K562 (cell line): Measurements from ENCODE around the gene TAF1A. TPM values are rescaled to one million over a fixed set of nuclear protein-coding genes. Genes with fewer than 3 reads are reported as not detected.

Source experiments
- KLF13 ChIP-seq: fragments of 450-650 bp; IDR thresholded peaks from 2 replicates; pipeline ENCODE4 v1.6.1; 2016; ENCODE audit warnings: missing genetic modification characterization, low read depth, mild to moderate bottlenecking, missing compliant biosample characterization, moderate library complexity, borderline replicate concordance
- POLR2G ChIP-seq: fragments of 200-400 bp; formaldehyde crosslinking; IDR thresholded peaks from 2 replicates; pipeline ENCODE4 v1.6.1; 2017; ENCODE audit warnings: low read depth, mild to moderate bottlenecking, antibody characterized with exemption, low read length, moderate library complexity
- POU5F1 ChIP-seq: fragments of 150-350 bp; IDR thresholded peaks from 2 replicates; pipeline ENCODE4 v1.6.1; 2014; ENCODE audit warnings: borderline replicate concordance, low read length, low read depth, mild to moderate bottlenecking; ENCODE audit not compliant: partially characterized antibody
- SIRT6 ChIP-seq: IDR thresholded peaks from one replicate; pipeline ENCODE4 v1.6.1; 2012; ENCODE audit warnings: low read depth, mild to moderate bottlenecking, control low read depth, inconsistent platforms, low read length, moderate library complexity
- SMARCA5 ChIP-seq: fragments of 450-650 bp; IDR thresholded peaks from 2 replicates; pipeline ENCODE4 v1.6.1; 2016
- TCF7L2 ChIP-seq: fragments of 150-350 bp; IDR thresholded peaks from 2 replicates; pipeline ENCODE4 v1.6.1; 2016; ENCODE audit warnings: low read depth, mild to moderate bottlenecking, low read length, moderate library complexity
- TGIF2 ChIP-seq: sonication (generic); formaldehyde crosslinking; IDR thresholded peaks from 2 replicates; pipeline ENCODE4 v1.8.1; 2022; ENCODE audit warnings: mild to moderate bottlenecking, missing genetic modification reagents, moderate library complexity
- XRCC5 ChIP-seq: fragments of 200-400 bp; formaldehyde crosslinking; IDR thresholded peaks from 2 replicates; pipeline ENCODE4 v1.6.1; 2017; ENCODE audit warnings: low read depth, mild to moderate bottlenecking, low read length
- ZNF23 ChIP-seq: fragments of 250-450 bp; sonication (Bioruptor Pico); IDR thresholded peaks from 2 replicates; pipeline ENCODE4 v1.4.0; 2020; ENCODE audit warnings: mild to moderate bottlenecking
- ZNF551 ChIP-seq: fragments of 250-450 bp; sonication (Bioruptor Pico); IDR thresholded peaks from 2 replicates; pipeline ENCODE4 v1.5.0; 2021; ENCODE audit warnings: mild to moderate bottlenecking, moderate library complexity
- polyA plus RNA-seq, 8 experiments: library from polyadenylated mRNA; depleted of rRNA in 4 of 8; stranded (reverse) in 5 of 8; unstranded in 3 of 8; fragments of >200 nt; fragmentation: Nextera tagmentation in 2 of 8; fragmentation: Illumina TruSeq in 1 of 8; extraction: Ambion mirVana in 2 of 8; extraction: Trizol in 1 of 8; gene quantifications; 2 replicates each; pipeline versions ENCODE4 v1.2.1 to v1.2.3, GENCODE V29; 2011 to 2014; ENCODE audit warnings: inconsistent platforms in 1 of 8, missing spikeins in 1 of 8
- total RNA-seq, 7 experiments: library from RNA; depleted of rRNA in 6 of 7; stranded (reverse); fragments of >200 nt in 6 of 7; fragmentation: Illumina TruSeq in 2 of 7; extraction: Trizol in 2 of 7; gene quantifications; 2 replicates each; pipeline versions ENCODE4 v1.2.1 to v1.2.3, GENCODE V29; 2011 to 2021; ENCODE audit warnings: low replicate concordance in 1 of 7
- TF ChIP-seq, protein P1 (sequence below): fragments of 450-650 bp; IDR thresholded peaks from 2 replicates; pipeline ENCODE4 v1.6.1; 2016; ENCODE audit warnings: low read depth
- TF ChIP-seq, protein P2 (sequence below): fragments of 250-450 bp; sonication (Bioruptor Pico); IDR thresholded peaks from 2 replicates; pipeline ENCODE4 v1.8.0; 2021; ENCODE audit warnings: moderate library complexity, mild to moderate bottlenecking, inconsistent platforms
- TF ChIP-seq, protein P3 (sequence below): fragments of 450-650 bp; formaldehyde crosslinking; IDR thresholded peaks from 2 replicates; pipeline ENCODE4 v1.4.0; 2020; ENCODE audit warnings: mild to moderate bottlenecking, moderate library complexity
- TF ChIP-seq, protein P4 (sequence below): fragments of 450-650 bp; IDR thresholded peaks from 2 replicates; pipeline ENCODE4 v1.6.1; 2016

The TAF1A gene
- total and polyA plus RNA-seq, 9 of the 15 experiments (the other 6 are each of a cell fraction or from before 2014, with no cell fraction given) = 17.8 to 36.8 (median 25.3) TPM

DNA sequence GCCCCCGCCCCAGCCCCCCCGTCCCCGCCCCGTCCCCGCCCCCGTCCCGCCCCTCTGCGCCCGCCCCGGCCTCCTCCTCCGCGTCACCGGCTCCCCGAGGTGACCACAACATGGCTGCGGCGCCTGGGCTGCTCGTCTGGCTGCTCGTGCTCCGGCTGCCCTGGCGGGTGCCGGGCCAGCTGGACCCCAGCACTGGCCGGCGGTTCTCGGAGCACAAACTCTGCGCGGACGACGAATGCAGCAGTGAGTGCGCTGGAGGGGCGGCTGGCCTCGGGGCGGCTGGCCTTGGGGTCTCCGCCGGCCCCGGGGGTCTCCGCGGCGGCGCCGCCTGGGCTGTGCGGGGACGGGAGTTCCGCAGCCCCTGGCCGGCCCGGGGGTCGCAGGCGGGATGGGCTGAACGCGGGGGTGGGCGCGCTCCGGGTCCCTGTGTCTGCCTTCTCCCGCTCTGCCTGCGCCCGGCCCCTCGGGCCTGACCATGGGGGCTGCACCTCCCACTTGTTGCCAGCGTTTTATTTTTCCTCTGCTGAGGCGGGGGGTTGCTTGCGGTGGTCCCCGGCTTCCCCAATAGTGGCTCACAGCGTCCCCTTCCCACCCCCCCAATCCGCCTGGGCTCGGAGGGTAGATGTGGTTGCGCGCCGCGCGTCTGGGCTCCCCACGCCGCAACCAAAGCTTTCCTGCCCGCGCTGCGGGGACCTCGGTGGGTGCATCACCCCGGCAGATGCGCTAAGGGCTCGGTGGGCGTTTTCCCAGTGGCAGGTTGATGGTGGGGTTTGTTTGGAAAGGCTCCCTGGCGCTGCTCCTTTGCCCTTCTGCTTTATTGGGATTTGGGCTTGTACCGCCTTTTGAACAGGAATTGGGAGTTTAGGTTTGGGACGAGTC lies 28.5 kb upstream of the TAF1A start, which contains the start of gene MIA3 (continued):
- TF ChIP-seq KLF13 (tag) (no peak), XRCC5 (no peak), POU5F1 (no peak), TGIF2 (no peak), ZNF551 (CRISPR knock-in tag) (no peak), TCF7L2 (no peak), POLR2G (peak; percentile 92), ZNF23 (no peak), SIRT6 (no peak), SMARCA5 (no peak)
- TF ChIP-seq, protein P1, sequence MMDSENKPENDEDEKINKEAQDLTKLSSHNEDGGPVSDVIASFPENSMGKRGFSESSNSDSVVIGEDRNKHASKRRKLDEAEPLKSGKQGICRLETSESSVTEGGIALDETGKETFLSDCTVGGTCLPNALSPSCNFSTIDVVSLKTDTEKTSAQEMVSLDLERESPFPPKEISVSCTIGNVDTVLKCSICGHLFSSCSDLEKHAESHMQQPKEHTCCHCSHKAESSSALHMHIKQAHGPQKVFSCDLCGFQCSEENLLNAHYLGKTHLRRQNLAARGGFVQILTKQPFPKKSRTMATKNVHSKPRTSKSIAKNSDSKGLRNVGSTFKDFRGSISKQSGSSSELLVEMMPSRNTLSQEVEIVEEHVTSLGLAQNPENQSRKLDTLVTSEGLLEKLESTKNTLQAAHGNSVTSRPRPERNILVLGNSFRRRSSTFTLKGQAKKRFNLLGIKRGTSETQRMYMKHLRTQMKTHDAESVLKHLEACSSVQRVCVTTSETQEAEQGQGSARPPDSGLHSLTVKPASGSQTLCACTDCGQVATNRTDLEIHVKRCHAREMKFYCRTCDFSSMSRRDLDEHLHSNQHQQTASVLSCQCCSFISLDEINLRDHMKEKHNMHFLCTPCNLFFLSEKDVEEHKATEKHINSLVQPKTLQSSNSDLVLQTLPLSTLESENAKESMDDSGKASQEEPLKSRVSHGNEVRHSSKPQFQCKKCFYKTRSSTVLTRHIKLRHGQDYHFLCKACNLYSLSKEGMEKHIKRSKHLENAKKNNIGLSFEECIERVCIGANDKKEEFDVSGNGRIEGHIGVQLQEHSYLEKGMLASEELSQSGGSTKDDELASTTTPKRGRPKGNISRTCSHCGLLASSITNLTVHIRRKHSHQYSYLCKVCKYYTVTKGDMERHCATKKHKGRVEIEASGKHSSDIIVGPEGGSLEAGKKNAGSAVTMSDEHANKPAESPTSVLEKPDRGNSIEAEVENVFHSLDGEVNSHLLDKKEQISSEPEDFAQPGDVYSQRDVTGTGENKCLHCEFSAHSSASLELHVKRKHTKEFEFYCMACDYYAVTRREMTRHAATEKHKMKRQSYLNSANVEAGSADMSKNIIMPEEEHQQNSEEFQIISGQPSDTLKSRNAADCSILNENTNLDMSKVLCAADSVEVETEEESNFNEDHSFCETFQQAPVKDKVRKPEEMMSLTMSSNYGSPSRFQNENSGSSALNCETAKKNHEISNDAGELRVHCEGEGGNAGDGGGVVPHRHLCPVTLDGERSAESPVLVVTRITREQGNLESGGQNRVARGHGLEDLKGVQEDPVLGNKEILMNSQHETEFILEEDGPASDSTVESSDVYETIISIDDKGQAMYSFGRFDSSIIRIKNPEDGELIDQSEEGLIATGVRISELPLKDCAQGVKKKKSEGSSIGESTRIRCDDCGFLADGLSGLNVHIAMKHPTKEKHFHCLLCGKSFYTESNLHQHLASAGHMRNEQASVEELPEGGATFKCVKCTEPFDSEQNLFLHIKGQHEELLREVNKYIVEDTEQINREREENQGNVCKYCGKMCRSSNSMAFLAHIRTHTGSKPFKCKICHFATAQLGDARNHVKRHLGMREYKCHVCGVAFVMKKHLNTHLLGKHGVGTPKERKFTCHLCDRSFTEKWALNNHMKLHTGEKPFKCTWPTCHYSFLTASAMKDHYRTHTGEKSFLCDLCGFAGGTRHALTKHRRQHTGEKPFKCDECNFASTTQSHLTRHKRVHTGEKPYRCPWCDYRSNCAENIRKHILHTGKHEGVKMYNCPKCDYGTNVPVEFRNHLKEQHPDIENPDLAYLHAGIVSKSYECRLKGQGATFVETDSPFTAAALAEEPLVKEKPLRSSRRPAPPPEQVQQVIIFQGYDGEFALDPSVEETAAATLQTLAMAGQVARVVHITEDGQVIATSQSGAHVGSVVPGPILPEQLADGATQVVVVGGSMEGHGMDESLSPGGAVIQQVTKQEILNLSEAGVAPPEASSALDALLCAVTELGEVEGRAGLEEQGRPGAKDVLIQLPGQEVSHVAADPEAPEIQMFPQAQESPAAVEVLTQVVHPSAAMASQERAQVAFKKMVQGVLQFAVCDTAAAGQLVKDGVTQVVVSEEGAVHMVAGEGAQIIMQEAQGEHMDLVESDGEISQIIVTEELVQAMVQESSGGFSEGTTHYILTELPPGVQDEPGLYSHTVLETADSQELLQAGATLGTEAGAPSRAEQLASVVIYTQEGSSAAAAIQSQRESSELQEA = no peak
- TF ChIP-seq, protein P2, sequence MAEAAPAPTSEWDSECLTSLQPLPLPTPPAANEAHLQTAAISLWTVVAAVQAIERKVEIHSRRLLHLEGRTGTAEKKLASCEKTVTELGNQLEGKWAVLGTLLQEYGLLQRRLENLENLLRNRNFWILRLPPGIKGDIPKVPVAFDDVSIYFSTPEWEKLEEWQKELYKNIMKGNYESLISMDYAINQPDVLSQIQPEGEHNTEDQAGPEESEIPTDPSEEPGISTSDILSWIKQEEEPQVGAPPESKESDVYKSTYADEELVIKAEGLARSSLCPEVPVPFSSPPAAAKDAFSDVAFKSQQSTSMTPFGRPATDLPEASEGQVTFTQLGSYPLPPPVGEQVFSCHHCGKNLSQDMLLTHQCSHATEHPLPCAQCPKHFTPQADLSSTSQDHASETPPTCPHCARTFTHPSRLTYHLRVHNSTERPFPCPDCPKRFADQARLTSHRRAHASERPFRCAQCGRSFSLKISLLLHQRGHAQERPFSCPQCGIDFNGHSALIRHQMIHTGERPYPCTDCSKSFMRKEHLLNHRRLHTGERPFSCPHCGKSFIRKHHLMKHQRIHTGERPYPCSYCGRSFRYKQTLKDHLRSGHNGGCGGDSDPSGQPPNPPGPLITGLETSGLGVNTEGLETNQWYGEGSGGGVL (CRISPR knock-in tag) = no peak
- TF ChIP-seq, protein P3, sequence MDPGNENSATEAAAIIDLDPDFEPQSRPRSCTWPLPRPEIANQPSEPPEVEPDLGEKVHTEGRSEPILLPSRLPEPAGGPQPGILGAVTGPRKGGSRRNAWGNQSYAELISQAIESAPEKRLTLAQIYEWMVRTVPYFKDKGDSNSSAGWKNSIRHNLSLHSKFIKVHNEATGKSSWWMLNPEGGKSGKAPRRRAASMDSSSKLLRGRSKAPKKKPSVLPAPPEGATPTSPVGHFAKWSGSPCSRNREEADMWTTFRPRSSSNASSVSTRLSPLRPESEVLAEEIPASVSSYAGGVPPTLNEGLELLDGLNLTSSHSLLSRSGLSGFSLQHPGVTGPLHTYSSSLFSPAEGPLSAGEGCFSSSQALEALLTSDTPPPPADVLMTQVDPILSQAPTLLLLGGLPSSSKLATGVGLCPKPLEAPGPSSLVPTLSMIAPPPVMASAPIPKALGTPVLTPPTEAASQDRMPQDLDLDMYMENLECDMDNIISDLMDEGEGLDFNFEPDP (CRISPR knock-in tag) = peak; percentile 80; the same call in 1 of the 2 replicates
- TF ChIP-seq, protein P4, sequence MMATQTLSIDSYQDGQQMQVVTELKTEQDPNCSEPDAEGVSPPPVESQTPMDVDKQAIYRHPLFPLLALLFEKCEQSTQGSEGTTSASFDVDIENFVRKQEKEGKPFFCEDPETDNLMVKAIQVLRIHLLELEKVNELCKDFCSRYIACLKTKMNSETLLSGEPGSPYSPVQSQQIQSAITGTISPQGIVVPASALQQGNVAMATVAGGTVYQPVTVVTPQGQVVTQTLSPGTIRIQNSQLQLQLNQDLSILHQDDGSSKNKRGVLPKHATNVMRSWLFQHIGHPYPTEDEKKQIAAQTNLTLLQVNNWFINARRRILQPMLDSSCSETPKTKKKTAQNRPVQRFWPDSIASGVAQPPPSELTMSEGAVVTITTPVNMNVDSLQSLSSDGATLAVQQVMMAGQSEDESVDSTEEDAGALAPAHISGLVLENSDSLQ = no peak
